ENCODE data around the gene TMEM87A. TPM values are rescaled to one million over a fixed set of nuclear protein-coding genes. Genes with fewer than 3 reads are reported as not detected.

The TMEM87A gene
- total and polyA plus RNA-seq, 2 donors (not counting 1 experiment from before 2014, with no cell fraction given) = 44.8 to 61.8 TPM

DNA sequence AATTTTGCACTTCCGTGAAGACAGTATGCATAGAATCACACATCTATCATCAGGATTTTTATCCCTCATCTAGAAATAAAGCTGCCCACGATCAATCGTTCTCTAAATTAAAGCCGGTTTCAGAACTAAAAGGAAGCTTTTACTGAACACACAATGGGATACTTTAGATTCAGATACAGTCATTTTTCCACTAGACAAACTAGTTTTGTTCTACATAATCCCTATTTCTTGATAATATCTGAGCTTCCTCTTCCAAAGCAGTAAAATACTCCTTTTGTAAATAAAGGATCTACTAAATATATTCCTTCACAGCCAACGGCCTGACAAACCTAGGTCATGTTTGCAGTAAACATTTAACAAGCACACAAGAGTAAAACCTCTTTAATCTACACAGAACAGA is 2.2 kb downstream of the TMEM87A start:
- Histone ChIP-seq H2AFZ (ENCODE audit: low read length) (no peak overlapping the region), H3K4me1 (ENCODE audit: control insufficient read depth, extremely low read depth, insufficient read depth, low read length) (no peaks in the 10 kb centered on the region), H4K20me1 (ENCODE audit: control insufficient read depth, extremely low read depth, insufficient read depth, low read length) (no peaks in the 10 kb centered on the region), H3K4me2 (ENCODE audit: extremely low read depth, insufficient read depth, low read length) (peak overlapping the region; percentile 83), H3K9ac (ENCODE audit: insufficient read depth, low read length) (no peak overlapping the region), H3K9me3 (ENCODE audit: control insufficient read depth, insufficient read depth, low read depth, low read length) (no peaks in the 10 kb centered on the region), H3K27me3 (ENCODE audit: control insufficient read depth, insufficient read depth, low read length) (no peaks in the 10 kb centered on the region), H3K36me3 (ENCODE audit: control insufficient read depth, insufficient read depth, low read length) (peaks cover 2% of the 10 kb centered on the region), H3K4me3 (replicated peaks in 1 of 4; ENCODE audit: control extremely low read depth in 1 of 4, insufficient read depth in 1 of 4, low read depth in 3 of 4, low read length in 4 of 4) (peak overlapping the region; percentile 31 to 98 (median 60)), H3K27ac (ENCODE audit: insufficient read depth, low read length) (peak overlapping the region; percentile 29), H3K79me2 (ENCODE audit: control insufficient read depth, insufficient read depth, low read length) (peaks cover 57% of the 10 kb centered on the region)
- TF ChIP-seq, protein P1, sequence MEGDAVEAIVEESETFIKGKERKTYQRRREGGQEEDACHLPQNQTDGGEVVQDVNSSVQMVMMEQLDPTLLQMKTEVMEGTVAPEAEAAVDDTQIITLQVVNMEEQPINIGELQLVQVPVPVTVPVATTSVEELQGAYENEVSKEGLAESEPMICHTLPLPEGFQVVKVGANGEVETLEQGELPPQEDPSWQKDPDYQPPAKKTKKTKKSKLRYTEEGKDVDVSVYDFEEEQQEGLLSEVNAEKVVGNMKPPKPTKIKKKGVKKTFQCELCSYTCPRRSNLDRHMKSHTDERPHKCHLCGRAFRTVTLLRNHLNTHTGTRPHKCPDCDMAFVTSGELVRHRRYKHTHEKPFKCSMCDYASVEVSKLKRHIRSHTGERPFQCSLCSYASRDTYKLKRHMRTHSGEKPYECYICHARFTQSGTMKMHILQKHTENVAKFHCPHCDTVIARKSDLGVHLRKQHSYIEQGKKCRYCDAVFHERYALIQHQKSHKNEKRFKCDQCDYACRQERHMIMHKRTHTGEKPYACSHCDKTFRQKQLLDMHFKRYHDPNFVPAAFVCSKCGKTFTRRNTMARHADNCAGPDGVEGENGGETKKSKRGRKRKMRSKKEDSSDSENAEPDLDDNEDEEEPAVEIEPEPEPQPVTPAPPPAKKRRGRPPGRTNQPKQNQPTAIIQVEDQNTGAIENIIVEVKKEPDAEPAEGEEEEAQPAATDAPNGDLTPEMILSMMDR (conservative IDR thresholded peaks at IDR 0.05 in 1 of 2, IDR thresholded peaks at IDR 0.05 in 1 of 2; ENCODE audit: low read depth in 1 of 2, low read length in 2 of 2) = no peak
- no peak for TF ChIP-seq EZH2 (IDR thresholded peaks at IDR 0.05; ENCODE audit: low read length, missing control alignments)
- no peak for DNase-seq (ENCODE audit: low read depth in 2 of 2)

- Histone ChIP-seq H3K9ac (ENCODE audit: insufficient read depth, low read length) (no peak overlapping the region), H3K27me3 (ENCODE audit: control insufficient read depth, insufficient read depth, low read length) (no peaks in the 10 kb centered on the region), H3K4me2 (ENCODE audit: extremely low read depth, insufficient read depth, low read length) (peak overlapping the region; percentile 46), H3K36me3 (ENCODE audit: control insufficient read depth, insufficient read depth, low read length) (peaks cover 2% of the 10 kb centered on the region), H3K27ac (ENCODE audit: insufficient read depth, low read length) (no peak overlapping the region), H2AFZ (ENCODE audit: low read length) (no peak overlapping the region), H3K9me3 (ENCODE audit: control insufficient read depth, insufficient read depth, low read depth, low read length) (no peaks in the 10 kb centered on the region), H3K4me1 (ENCODE audit: control insufficient read depth, extremely low read depth, insufficient read depth, low read length) (no peaks in the 10 kb centered on the region), H3K79me2 (ENCODE audit: control insufficient read depth, insufficient read depth, low read length) (peaks cover 53% of the 10 kb centered on the region), H3K4me3 (replicated peaks in 1 of 4; ENCODE audit: control extremely low read depth in 1 of 4, insufficient read depth in 1 of 4, low read depth in 3 of 4, low read length in 4 of 4) (peak overlapping the region in 1 of 4 experiments; percentile 82), H4K20me1 (ENCODE audit: control insufficient read depth, extremely low read depth, insufficient read depth, low read length) (no peaks in the 10 kb centered on the region)
- no peak for DNase-seq (ENCODE audit: low read depth in 2 of 2)
- TF ChIP-seq EZH2 (IDR thresholded peaks at IDR 0.05; ENCODE audit: low read length, missing control alignments) = no peak
- TF ChIP-seq, protein P1 (conservative IDR thresholded peaks at IDR 0.05 in 1 of 2, IDR thresholded peaks at IDR 0.05 in 1 of 2; ENCODE audit: low read depth in 1 of 2, low read length in 2 of 2) = no peak
Measured at GRCh38 chr15:42270551-42270950, 2.7 kb downstream of the TMEM87A start.

DNA sequence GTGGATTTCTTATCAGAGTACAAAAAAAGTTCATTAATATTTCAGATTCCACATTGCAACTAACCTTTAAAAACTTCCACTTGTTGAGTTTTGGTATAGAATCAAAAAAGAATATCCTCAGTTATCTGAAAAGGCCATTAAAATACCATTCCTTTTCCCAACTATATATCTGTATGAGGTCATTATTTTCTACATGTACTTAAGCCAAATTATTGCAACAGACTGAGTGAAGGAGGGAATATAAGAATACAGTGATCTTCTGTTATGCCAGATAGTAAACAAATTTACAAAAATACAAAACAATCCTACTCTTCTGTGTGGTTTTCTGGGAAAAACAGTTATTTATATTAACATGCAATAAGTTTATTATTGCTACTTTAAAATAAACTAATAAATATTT is 5.9 kb downstream of the TMEM87A start:
- DNase-seq (ENCODE audit: low read depth in 2 of 2) = peak in 1 of 2 donors; percentile 26
- Histone ChIP-seq H3K4me2 (ENCODE audit: extremely low read depth, insufficient read depth, low read length) (no peak overlapping the region), H3K9me3 (ENCODE audit: control insufficient read depth, insufficient read depth, low read depth, low read length) (no peaks in the 10 kb centered on the region), H2AFZ (ENCODE audit: low read length) (no peak overlapping the region), H3K4me3 (replicated peaks in 1 of 4; ENCODE audit: control extremely low read depth in 1 of 4, insufficient read depth in 1 of 4, low read depth in 3 of 4, low read length in 4 of 4) (no peak overlapping the region), H3K27me3 (ENCODE audit: control insufficient read depth, insufficient read depth, low read length) (no peaks in the 10 kb centered on the region), H3K79me2 (ENCODE audit: control insufficient read depth, insufficient read depth, low read length) (peaks cover 44% of the 10 kb centered on the region), H3K4me1 (ENCODE audit: control insufficient read depth, extremely low read depth, insufficient read depth, low read length) (no peaks in the 10 kb centered on the region), H3K9ac (ENCODE audit: insufficient read depth, low read length) (no peak overlapping the region), H3K27ac (ENCODE audit: insufficient read depth, low read length) (no peak overlapping the region), H4K20me1 (ENCODE audit: control insufficient read depth, extremely low read depth, insufficient read depth, low read length) (no peaks in the 10 kb centered on the region), H3K36me3 (ENCODE audit: control insufficient read depth, insufficient read depth, low read length) (peaks cover 9% of the 10 kb centered on the region)
- no peak for TF ChIP-seq EZH2 (IDR thresholded peaks at IDR 0.05; ENCODE audit: low read length, missing control alignments)
- TF ChIP-seq, protein P1 (conservative IDR thresholded peaks at IDR 0.05 in 1 of 2, IDR thresholded peaks at IDR 0.05 in 1 of 2; ENCODE audit: low read depth in 1 of 2, low read length in 2 of 2) = no peak
